ENCODE measurements around the gene PCYT2.

Gene PCYT2

GRCh38 chr17:81899514-81900166, 11.6 kb downstream of the PCYT2 start:
- DNase-seq: no peak

- no peak for DNase-seq
Observed at GRCh38 chr17:81898885-81899284, 12.3 kb downstream of the PCYT2 start.

GRCh38 chr17:81898029-81898866, 13.0 kb downstream of the PCYT2 start:
- no peak for DNase-seq

GRCh38 chr17:81895400-81895799, 15.8 kb downstream of the PCYT2 start:
- DNase-seq: no peak

- no peak for DNase-seq
Observed at GRCh38 chr17:81891303-81891552, 20.0 kb downstream of the PCYT2 start.

- peak; percentile 57 for DNase-seq
Observed at GRCh38 chr17:81890447-81891302, 20.5 kb downstream of the PCYT2 start.

- no peak for DNase-seq
Observed at GRCh38 chr17:81889602-81890001, 21.6 kb downstream of the PCYT2 start.

- no peak for DNase-seq
Observed at GRCh38 chr17:81888988-81889595, 22.1 kb downstream of the PCYT2 start.

GRCh38 chr17:81888105-81888987, 22.9 kb downstream of the PCYT2 start:
- peak; percentile 1 for DNase-seq

- DNase-seq: peak; percentile 79
Observed at GRCh38 chr17:81885869-81886548, 25.2 kb downstream of the PCYT2 start.

GRCh38 chr17:81885454-81885853, 25.7 kb downstream of the PCYT2 start:
- DNase-seq: no peak

GRCh38 chr17:81884968-81885367, 26.2 kb downstream of the PCYT2 start:
- DNase-seq: no peak

- no peak for DNase-seq
Observed at GRCh38 chr17:81884520-81884919, 26.7 kb downstream of the PCYT2 start.

- no peak for DNase-seq
Observed at GRCh38 chr17:81879121-81879520, 32.1 kb downstream of the PCYT2 start.

- DNase-seq: no peak
Observed at GRCh38 chr17:81878294-81878693, 32.9 kb downstream of the PCYT2 start.

GRCh38 chr17:81877569-81877968, 33.6 kb downstream of the PCYT2 start:
- no peak for DNase-seq

GRCh38 chr17:81871387-81872230, 39.6 kb downstream of the PCYT2 start:
- DNase-seq: peak; percentile 94

- peak; percentile 25 for DNase-seq
Observed at GRCh38 chr17:81870981-81871386, 40.2 kb downstream of the PCYT2 start, which contains the start of gene ARHGDIA. Gene ARHGDIA (minus strand): TSS chr17:81871337. CDS start chr17:81869930, 1,407 bp downstream.

- peak; percentile 52 for DNase-seq
Observed at GRCh38 chr17:81870131-81870980, 40.8 kb downstream of the PCYT2 start.

All from hematopoietic multipotent progenitor cell treated with erythropoietin and hydrocortisone succinate and interleukin-3 and kit ligand, for 6 days (in vitro differentiated cells).